HEK293T (cell line): ENCODE measurements around the gene MACROD2.

Experiments
- ELF4 ChIP-seq: fragments of 450-650 bp; IDR thresholded peaks from 2 replicates; pipeline ENCODE4 v1.6.1; 2017; ENCODE audit warnings: antibody characterized with exemption
- FOXA1 ChIP-seq: fragments of 450-650 bp; IDR thresholded peaks from 2 replicates; pipeline ENCODE4 v1.6.1; 2016; ENCODE audit warnings: mild to moderate bottlenecking
- NFRKB ChIP-seq: fragments of 450-650 bp; IDR thresholded peaks from 2 replicates; pipeline ENCODE4 v1.6.1; 2016; ENCODE audit warnings: mild to moderate bottlenecking, moderate library complexity
- SUZ12 ChIP-seq: fragments of 450-650 bp; IDR thresholded peaks from 2 replicates; pipeline ENCODE4 v1.6.1; 2016; ENCODE audit warnings: mild to moderate bottlenecking
- TARDBP ChIP-seq: fragments of 450-650 bp; IDR thresholded peaks from 2 replicates; pipeline ENCODE4 v1.6.1; 2016

GRCh38 chr20:15297059-15297875, 1302.0 kb downstream of the MACROD2 start:
- TF ChIP-seq FOXA1 (no peak), TARDBP (no peak), SUZ12 (no peak), ELF4 (no peak), NFRKB (no peak)
